ENCODE data around the gene LTBP1. TPM values are rescaled to one million over a fixed set of nuclear protein-coding genes. Genes with fewer than 3 reads are reported as not detected.

Gene LTBP1
- total RNA-seq, 1 donor from 2014 or later: 43.9 TPM

GRCh38 chr2:32931945-32932709, 14.6 kb upstream of the LTBP1 start:
- H3K4me3 ChIP-seq (ENCODE audit: low read depth, low read length): no peak overlapping the region
- no peak for DNase-seq (ENCODE audit: low read depth)
- TF ChIP-seq CTCF (conservative IDR thresholded peaks at IDR 0.05; ENCODE audit: low read depth, low read length): no peak

GRCh38 chr2:32932825-32933755, 13.7 kb upstream of the LTBP1 start:
- TF ChIP-seq CTCF (conservative IDR thresholded peaks at IDR 0.05; ENCODE audit: low read depth, low read length): no peak
- no peak for DNase-seq (ENCODE audit: low read depth)
- H3K4me3 ChIP-seq (ENCODE audit: low read depth, low read length): no peak overlapping the region

GRCh38 chr2:32933756-32934095, 13.0 kb upstream of the LTBP1 start:
- no peak for TF ChIP-seq CTCF (conservative IDR thresholded peaks at IDR 0.05; ENCODE audit: low read depth, low read length)
- DNase-seq (ENCODE audit: low read depth): no peak
- H3K4me3 ChIP-seq (ENCODE audit: low read depth, low read length): no peak overlapping the region

GRCh38 chr2:32937602-32938448, 8.9 kb upstream of the LTBP1 start:
- no peak for DNase-seq (ENCODE audit: low read depth)

GRCh38 chr2:32938934-32939333, 7.8 kb upstream of the LTBP1 start:
- TF ChIP-seq CTCF (conservative IDR thresholded peaks at IDR 0.05; ENCODE audit: low read depth, low read length): no peak
- DNase-seq (ENCODE audit: low read depth): no peak

More at GRCh38 chr2:32937602-32938448, 8.9 kb upstream of the LTBP1 start:
- no peak for TF ChIP-seq CTCF (conservative IDR thresholded peaks at IDR 0.05; ENCODE audit: low read depth, low read length)
- H3K4me3 ChIP-seq (ENCODE audit: low read depth, low read length): no peak overlapping the region

GRCh38 chr2:32940316-32940997, 6.3 kb upstream of the LTBP1 start:
- no peak for TF ChIP-seq CTCF (conservative IDR thresholded peaks at IDR 0.05; ENCODE audit: low read depth, low read length)
- DNase-seq (ENCODE audit: low read depth): no peak
- no peak overlapping the region for H3K4me3 ChIP-seq (ENCODE audit: low read depth, low read length)

More at GRCh38 chr2:32938934-32939333, 7.8 kb upstream of the LTBP1 start:
- no peak overlapping the region for H3K4me3 ChIP-seq (ENCODE audit: low read depth, low read length)
